GM21390 (cell line): Measurements from ENCODE around the gene API5.
"Not testable (repeated sequence)": the region's sequence is repeated elsewhere in the genome, so short reads cannot be mapped to it uniquely, and the experiment has no call there.

Experiments used
- ATAC-seq: cut with Tn5 transposase; IDR thresholded peaks from one replicate; pipeline ENCODE4 v1.9.1; 2021; ENCODE audit not compliant: unreplicated experiment

Gene API5

GRCh38 chr11:43311791-43312607, at the start of gene API5:
API5 (plus strand) TSS chr11:43311996; CDS start chr11:43312128, 132 bp downstream.
- peak; percentile 99 for ATAC-seq

- no peak for ATAC-seq
These were observed 43.8 kb upstream of the API5 start for GRCh38 chr11:43267856-43268580.

GRCh38 chr11:43268786-43269185, 43.0 kb upstream of the API5 start:
- ATAC-seq, result no peak

- no peak for ATAC-seq
These were observed 42.4 kb upstream of the API5 start for GRCh38 chr11:43269254-43269918.

- ATAC-seq, result no peak
These were observed 41.3 kb upstream of the API5 start for GRCh38 chr11:43270468-43270867.

- ATAC-seq, result no peak
These were observed 33.4 kb upstream of the API5 start for GRCh38 chr11:43278193-43278956.

- peak; percentile 68 for ATAC-seq
These were observed 29.0 kb upstream of the API5 start for GRCh38 chr11:43282607-43283440.

GRCh38 chr11:43285826-43286225, 26.0 kb upstream of the API5 start:
- no peak for ATAC-seq

- ATAC-seq, result no peak
These were observed 22.4 kb upstream of the API5 start for GRCh38 chr11:43289368-43289767.

GRCh38 chr11:43298397-43298796, 13.4 kb upstream of the API5 start:
- no peak for ATAC-seq

GRCh38 chr11:43315966-43316365, 4.2 kb downstream of the API5 start:
- ATAC-seq, result no peak

- ATAC-seq, result no peak
These were observed 4.7 kb downstream of the API5 start for GRCh38 chr11:43316451-43316850.

- ATAC-seq, result no peak
These were observed 16.2 kb downstream of the API5 start for GRCh38 chr11:43327987-43328386.

- ATAC-seq, result no peak
These were observed 16.7 kb downstream of the API5 start for GRCh38 chr11:43328482-43328881.

GRCh38 chr11:43341159-43341558, 29.4 kb downstream of the API5 start:
- no peak for ATAC-seq

- not testable (repeated sequence) for ATAC-seq
These were observed 39.6 kb downstream of the API5 start for GRCh38 chr11:43351426-43351825.

GRCh38 chr11:43354311-43354710, 42.5 kb downstream of the API5 start:
- ATAC-seq, result no peak

GRCh38 chr11:43356336-43356735, 44.5 kb downstream of the API5 start:
- no peak for ATAC-seq

- ATAC-seq, result no peak
These were observed 46.5 kb downstream of the API5 start for GRCh38 chr11:43358279-43358800.
